GM21528 (cell line): ENCODE measurements around the gene SPATA31A1.
"Not testable (repeated sequence)": the region's sequence is repeated elsewhere in the genome, so short reads cannot be mapped to it uniquely, and the experiment has no call there.

Source experiments
- ATAC-seq: cut with Tn5 transposase; IDR thresholded peaks from one replicate; pipeline ENCODE4 v1.9.1; 2021; ENCODE audit warnings: mild to moderate bottlenecking, moderate library complexity; ENCODE audit not compliant: unreplicated experiment, low FRiP score

The SPATA31A1 gene

DNA sequence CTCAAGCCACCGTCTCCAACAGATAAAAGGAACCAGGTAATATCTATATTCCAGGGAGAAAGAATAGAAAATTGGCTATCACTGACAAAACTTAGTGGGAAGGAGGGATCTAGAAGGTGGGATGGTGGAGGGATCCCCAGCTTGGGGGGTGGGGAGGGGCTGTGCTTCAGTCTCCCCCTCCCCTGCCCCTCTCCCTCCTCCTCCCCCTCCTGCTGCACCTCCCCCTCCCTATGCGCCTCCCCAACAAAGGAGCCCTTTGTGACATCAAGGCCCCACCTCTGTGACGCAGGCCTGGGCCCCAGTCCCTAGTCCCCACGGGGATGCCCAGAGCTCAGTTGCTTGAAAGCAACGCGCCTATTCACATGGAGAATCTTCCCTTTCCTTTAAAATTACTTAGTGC, at the start of gene SPATA31A1:
Gene SPATA31A1 (plus strand): TSS at position 301 of the 400 bp plus-strand sequence. CDS start 62 bp downstream, at position 363.
- not testable (repeated sequence) for ATAC-seq

DNA sequence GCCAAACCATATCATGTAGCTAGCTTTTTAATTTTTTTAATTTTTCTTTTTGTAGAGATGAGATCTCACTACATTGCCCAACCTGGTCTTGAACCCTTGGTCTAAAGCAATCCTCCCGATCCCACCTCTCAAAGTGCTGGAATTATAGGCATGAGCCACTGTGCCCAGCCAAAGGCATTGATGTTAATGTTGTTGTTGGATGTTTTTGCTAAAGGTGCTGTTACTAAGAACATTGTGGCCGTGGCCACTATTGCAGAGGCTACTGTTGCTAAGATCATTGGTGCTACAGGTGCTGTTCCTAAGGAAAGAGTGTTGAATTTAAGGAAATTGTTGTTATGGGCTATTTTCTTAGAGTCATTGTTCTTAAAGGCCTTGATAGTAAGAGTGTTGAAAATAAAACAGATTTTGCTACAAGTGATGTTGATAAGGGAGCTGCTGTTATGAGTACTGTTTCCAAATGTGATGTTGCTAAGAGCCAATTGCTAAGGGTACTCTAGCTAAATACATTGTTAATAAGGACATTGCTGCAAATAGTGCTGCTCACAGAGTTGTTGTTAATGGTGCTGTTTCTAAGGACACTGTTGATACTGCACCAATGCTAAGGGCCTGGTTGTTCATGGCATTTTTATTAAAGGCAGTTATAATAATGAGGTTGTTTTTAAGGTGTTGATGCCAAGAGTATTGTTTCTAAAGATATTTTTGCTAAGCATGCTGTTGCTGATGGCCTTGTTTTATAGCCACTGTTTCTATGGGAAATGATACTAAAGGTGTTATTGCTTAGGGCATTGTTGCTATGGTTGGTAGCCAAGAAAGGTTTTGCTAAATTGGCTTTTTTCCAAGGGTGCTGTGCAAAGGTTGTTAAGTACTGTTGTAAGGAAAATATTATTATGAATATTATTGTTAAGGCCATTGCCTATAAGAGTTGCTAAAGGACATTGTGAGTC, 52.1 kb downstream of the SPATA31A1 start:
- not testable (repeated sequence) for ATAC-seq

DNA sequence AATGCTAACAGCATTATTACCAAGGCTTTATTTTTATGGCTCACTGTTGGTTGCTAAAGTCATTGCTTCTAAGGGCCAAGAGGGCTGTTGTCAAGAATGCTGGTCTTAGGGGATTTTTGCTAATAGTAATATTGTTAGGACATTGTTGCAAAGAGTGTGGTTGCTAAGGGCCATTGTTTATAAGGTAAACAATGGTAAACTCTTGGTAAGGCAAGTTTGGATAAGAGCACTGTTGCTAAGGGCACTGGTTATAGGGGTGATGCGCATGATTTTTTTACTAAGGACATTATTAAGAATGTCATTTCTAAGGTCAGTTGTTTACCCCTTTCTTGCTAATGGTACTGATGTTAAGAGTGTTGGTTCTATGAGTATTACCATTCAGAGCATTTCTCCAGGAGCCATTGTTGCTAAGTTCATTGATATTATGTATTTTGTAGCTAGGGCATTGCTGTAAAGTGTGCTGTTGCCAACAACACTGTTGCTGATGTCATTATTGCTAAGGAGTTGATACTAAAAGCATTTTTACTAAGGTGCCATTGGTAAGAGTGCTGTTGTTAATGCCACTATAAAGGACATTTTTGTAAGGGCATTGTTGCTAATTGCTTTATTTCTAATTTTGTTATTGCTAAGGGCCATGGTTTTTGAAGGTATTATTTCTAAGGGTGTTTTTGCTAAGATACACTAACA, 55.9 kb downstream of the SPATA31A1 start:
- not testable (repeated sequence) for ATAC-seq
